Prostate gland (tissue), 2 donors: ENCODE data around the gene ZNF816. TPM values are rescaled to one million over a fixed set of nuclear protein-coding genes. Genes with fewer than 3 reads are reported as not detected.
"Not testable (repeated sequence)": the region's sequence is repeated elsewhere in the genome, so short reads cannot be mapped to it uniquely, and the experiment has no call there.

ENCODE experiments used
- DNase-seq: peaks from one replicate; pipeline ENCODE4 v3.0.0-alpha.2; 2019; ENCODE audit warnings: low spot score
- H3K27ac ChIP-seq, 2 donors: fragments of 200-600 bp; sonication (generic); 2 replicates each; pipeline ENCODE4 v1.5.1; 2017 to 2019
- H3K27me3 ChIP-seq: fragments of 200-600 bp; sonication (generic); replicated peaks from 2 replicates; pipeline ENCODE4 v1.5.1; 2019; ENCODE audit not compliant: insufficient read depth
- H3K36me3 ChIP-seq, 2 donors: fragments of 200-600 bp; sonication (generic); 1 replicate in 1 of 2; 2 replicates in 1 of 2; pipeline versions ENCODE4 v1.5.1 to v1.8.1; 2017 to 2019
- H3K4me1 ChIP-seq: fragments of 200-600 bp; sonication (generic); replicated peaks from 2 replicates; pipeline ENCODE4 v1.5.1; 2019
- H3K4me3 ChIP-seq, 2 donors: fragments of 200-600 bp; sonication (generic); 2 replicates each; pipeline ENCODE4 v1.5.1; 2017 to 2019
- H3K9me3 ChIP-seq: fragments of 200-600 bp; sonication (generic); 2 replicates; pipeline ENCODE4 v1.5.1; 2017
- POLR2A ChIP-seq: fragments of 450-650 bp; IDR thresholded peaks from one replicate; pipeline ENCODE4 v1.6.1; 2016; ENCODE audit warnings: antibody characterized with exemption, mild to moderate bottlenecking
- POLR2AphosphoS5 ChIP-seq: sonication (generic); formaldehyde crosslinking; IDR thresholded peaks from one replicate; pipeline ENCODE4 v1.6.1; 2017; ENCODE audit warnings: antibody characterized with exemption
- WGBS: methylation state at CpG from one replicate; pipeline ENCODE4 v1.1.5; 2018; 5-methylcytosine and 5-hydroxymethylcytosine counted together
- intact Hi-C: fragments of 100-400 bp; cut with DNase I; formaldehyde crosslinking; loops from one replicate; pipeline ENCODE4 v1.14.2; 2022
- total RNA-seq, 2 donors: library from RNA; depleted of rRNA; stranded (reverse); fragments of >200 nt; gene quantifications; one replicate each; pipeline ENCODE4 v1.1.0, GENCODE V29; 2016
- TF ChIP-seq, protein P1 (sequence below), 4 experiments: fragments of 200-600 bp in 2 of 4; fragments of 450-650 bp in 2 of 4; sonication (generic) in 2 of 4; IDR thresholded peaks; 1 replicate in 3 of 4; 2 replicates in 1 of 4; pipeline ENCODE4 v1.5.1; 2016 to 2019; ENCODE audit warnings: antibody characterized with exemption in 4 of 4, mild to moderate bottlenecking in 2 of 4, moderate library complexity in 2 of 4

Gene ZNF816
- total RNA-seq, 2 donors from 2014 or later: 15.8 to 31.8 TPM

DNA sequence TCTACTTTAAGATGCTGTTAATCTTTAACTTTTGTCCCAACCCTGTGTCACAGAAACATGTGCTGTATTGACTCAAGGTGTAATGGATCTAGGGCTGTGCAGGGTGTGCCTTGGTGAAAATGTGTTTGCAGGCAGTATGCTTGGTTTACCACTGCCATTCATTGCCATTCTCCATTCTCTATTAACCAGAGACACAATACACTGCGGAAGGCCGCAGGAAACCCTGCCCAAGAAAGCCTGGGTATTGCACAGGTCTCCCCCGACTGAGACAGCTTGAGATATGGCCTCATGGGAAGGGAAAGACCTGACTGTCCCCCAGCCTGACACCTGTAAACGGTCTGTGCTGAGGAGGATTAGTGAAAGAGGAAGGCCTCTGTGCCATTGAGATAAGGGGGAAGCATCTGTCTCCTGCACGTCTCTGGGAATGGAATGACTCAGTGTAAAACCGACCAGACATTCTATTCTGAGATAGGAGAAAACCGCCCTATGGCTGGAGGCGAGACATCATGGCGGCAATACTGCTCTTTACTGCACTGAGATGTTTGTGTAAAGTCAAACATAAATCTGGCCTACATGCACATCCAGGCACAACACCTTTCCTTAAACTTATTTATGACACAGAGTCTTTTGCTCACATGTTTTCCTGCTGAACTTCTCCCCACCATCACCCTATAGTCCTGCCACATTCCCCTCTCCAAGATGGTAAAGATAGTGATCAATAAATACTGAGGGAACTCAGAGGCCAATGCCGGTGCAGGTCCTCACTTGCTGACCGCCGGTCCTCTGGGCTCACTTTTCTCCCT is 26.3 kb downstream of the ZNF816 start:
- Histone ChIP-seq H3K36me3 (no peaks in the 10 kb centered on the region), H3K9me3 (no peaks in the 10 kb centered on the region), H3K27ac (peak overlapping the region; percentile 74 to 80), H3K4me3 (no peak overlapping the region), H3K27me3 (no peaks in the 10 kb centered on the region), H3K4me1 (peaks cover 13% of the 10 kb centered on the region)
- peak; percentile 60 for DNase-seq
- 40% methylated on average over 12 of the region's 12 CpGs for WGBS
- TF ChIP-seq, protein P1, sequence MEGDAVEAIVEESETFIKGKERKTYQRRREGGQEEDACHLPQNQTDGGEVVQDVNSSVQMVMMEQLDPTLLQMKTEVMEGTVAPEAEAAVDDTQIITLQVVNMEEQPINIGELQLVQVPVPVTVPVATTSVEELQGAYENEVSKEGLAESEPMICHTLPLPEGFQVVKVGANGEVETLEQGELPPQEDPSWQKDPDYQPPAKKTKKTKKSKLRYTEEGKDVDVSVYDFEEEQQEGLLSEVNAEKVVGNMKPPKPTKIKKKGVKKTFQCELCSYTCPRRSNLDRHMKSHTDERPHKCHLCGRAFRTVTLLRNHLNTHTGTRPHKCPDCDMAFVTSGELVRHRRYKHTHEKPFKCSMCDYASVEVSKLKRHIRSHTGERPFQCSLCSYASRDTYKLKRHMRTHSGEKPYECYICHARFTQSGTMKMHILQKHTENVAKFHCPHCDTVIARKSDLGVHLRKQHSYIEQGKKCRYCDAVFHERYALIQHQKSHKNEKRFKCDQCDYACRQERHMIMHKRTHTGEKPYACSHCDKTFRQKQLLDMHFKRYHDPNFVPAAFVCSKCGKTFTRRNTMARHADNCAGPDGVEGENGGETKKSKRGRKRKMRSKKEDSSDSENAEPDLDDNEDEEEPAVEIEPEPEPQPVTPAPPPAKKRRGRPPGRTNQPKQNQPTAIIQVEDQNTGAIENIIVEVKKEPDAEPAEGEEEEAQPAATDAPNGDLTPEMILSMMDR (IDR thresholded peaks at IDR 0.05): no peak
- peak; percentile 71 for TF ChIP-seq POLR2AphosphoS5
- intact Hi-C loops: no loop called here

DNA sequence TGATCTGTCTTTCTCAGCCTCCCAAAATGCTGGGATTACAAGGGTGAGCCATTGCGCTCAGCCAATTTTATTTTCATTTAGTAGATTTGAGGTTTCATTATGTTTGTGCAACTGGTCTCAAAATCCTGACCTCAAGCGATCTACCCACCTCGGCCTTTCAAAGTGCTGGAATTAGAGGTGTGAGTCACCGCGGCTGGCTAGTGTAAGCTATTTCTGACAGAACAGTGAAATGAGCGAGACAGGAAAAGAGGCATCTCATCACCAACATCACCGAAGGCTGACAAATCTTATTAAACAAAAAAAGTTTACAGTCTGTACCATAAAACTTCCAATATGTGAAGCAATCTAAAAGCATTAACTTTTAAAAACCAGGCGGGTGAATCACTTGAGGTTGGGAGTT is 27.2 kb downstream of the ZNF816 start:
- H3K4me1 ChIP-seq: peaks cover 13% of the 10 kb centered on the region
- no peak overlapping the region for H3K4me3 ChIP-seq
- no peaks in the 10 kb centered on the region for H3K36me3 ChIP-seq
- H3K27ac ChIP-seq: peak overlapping the region; percentile 74 to 80
- H3K27me3 ChIP-seq: no peaks in the 10 kb centered on the region
- no peaks in the 10 kb centered on the region for H3K9me3 ChIP-seq
- no peak for TF ChIP-seq POLR2A
- TF ChIP-seq, protein P1 (IDR thresholded peaks at IDR 0.05): no peak
- no peak for TF ChIP-seq POLR2AphosphoS5
- no peak for DNase-seq
- WGBS: 50% methylated on average over 8 of the region's 8 CpGs
- intact Hi-C loops: no loop called here

DNA sequence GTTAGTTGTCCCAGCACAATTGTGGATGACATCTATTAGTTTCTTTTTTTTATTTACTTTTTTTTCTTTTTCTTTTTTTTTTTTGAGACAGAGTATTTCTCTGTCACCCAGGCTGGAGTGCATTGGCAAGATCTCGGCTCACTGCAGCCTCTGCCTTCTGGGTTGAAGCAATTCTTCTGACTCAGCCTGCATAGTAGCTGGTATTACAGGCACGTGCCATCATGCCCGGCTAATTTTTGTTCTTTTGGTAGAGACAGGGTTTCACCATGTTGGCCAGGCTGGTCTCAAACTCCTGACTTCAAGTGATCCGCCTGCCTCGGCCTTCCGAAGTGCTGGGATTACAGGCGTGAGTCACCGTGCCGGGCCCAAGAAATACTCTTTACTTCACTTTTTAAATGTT is 38.0 kb downstream of the ZNF816 start:
- H3K36me3 ChIP-seq, intact Hi-C loops, H3K27me3 ChIP-seq, DNase-seq, H3K4me3 ChIP-seq, H3K9me3 ChIP-seq, H3K4me1 ChIP-seq: not testable (repeated sequence)
- peak overlapping the region; percentile 80 to 92 for H3K27ac ChIP-seq
- WGBS: 71% methylated on average over 9 of the region's 9 CpGs

DNA sequence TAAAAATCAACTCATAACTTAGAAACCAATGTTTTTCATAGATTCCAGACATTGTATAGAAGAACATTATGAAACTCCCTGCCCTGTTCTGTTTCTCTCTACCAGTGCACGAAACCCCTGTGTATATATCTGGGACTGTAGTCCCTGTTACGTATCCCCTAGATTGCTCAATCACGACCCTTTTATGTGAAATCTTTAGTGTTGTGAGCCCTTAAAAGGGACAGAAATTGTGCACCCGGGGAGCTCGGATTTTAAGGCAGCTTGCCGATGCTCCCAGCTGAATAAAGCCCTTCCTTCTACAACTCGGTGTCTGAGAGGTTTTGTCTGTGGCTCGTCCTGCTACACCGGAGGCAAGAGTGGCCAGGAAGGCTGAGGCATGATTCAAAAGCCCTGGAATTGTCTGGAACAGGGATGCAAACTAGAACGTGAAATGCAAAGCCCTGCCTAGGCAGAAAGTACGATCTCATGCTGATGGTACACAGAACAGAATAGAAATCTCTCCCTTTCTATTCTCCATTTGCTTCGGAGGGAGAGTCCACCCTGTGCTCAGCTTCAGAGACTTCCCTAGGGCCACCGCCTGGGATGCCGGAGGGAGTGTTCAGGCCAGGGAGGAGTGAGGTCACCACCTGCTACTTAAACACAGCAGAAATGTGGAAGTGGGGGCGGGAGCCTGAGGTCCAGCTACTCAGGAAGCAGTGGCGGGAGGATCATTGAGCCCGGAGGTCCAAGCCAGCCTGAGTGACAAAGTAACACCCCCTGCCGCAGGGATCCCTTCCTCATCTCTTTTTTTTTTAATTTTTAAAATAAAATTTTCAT is 38.7 kb downstream of the ZNF816 start:
- Histone ChIP-seq H3K4me3 (peak overlapping the region; percentile 42 to 56), H3K4me1 (peaks cover 5% of the 10 kb centered on the region), H3K27me3 (no peaks in the 10 kb centered on the region), H3K36me3 (no peaks in the 10 kb centered on the region), H3K9me3 (no peaks in the 10 kb centered on the region), H3K27ac (peak overlapping the region; percentile 80 to 92)
- WGBS: 36% methylated on average over 18 of the region's 18 CpGs
- DNase-seq: no peak
- intact Hi-C loops: loop anchor here (2.0 kb wide), 1 partner anchor 39 kb away; the partner anchor contains the start of gene ZNF816
- TF ChIP-seq POLR2A (peak; percentile 9), POLR2AphosphoS5 (peak; percentile 3)
- TF ChIP-seq, protein P1 (IDR thresholded peaks at IDR 0.05): no peak
